A549 (cell line): ENCODE results near the gene NKAIN4. TPM values are rescaled to one million over a fixed set of nuclear protein-coding genes. Genes with fewer than 3 reads are reported as not detected.

Experiments
- ATAC-seq, 2 experiments: fragments of 200-7000 bp in 1 of 2; fragments of >200 bp in 1 of 2; cut with Nextera tagmentation in 1 of 2; cut with Tn5 transposase in 1 of 2; 3 replicates each; pipeline versions ENCODE4 v1.8.0 to v1.9.1; 2018 to 2020; ENCODE audit warnings: mild to moderate bottlenecking in 1 of 2, moderate library complexity in 1 of 2
- CTCF ChIA-PET: fragments of 300-600 bp; sonication (Branson Sonifier 250); formaldehyde crosslinking; extraction: SDS; loops from one replicate; lab custom pipeline; 2021; ENCODE audit warnings: antibody characterized with exemption, inconsistent platforms; lab: Yijun Ruan, JAX
- POLR2A ChIA-PET: fragments of 350-600 bp; formaldehyde crosslinking; extraction: SDS; loops from one replicate; lab custom pipeline; 2021; ENCODE audit warnings: antibody characterized with exemption, inconsistent platforms; lab: Yijun Ruan, JAX
- DNase-seq, 2 experiments: peaks; one replicate each; pipeline versions ENCODE4 v3.0.0 to v3.0.0-alpha.2; 2011 to 2016; ENCODE audit warnings: low read depth in 1 of 2, low spot score in 1 of 2
- FAIRE-seq: peaks from 2 replicates; lab custom pipeline; 2011; peaks lifted over from hg19 to GRCh38; lab: Jason Lieb, UNC
- H3K27ac ChIP-seq, 2 experiments: fragments of >200 bp; sonication (Bioruptor Twin); formaldehyde crosslinking; 3 replicates each; pipeline ENCODE4 v1.5.1; 2016 to 2017
- H3K4me1 ChIP-seq: fragments of >200 bp; sonication (Bioruptor Twin); formaldehyde crosslinking; 3 replicates; pipeline ENCODE4 v1.6.1; 2016
- H3K4me2 ChIP-seq: fragments of >200 bp; sonication (Bioruptor Twin); formaldehyde crosslinking; 3 replicates; pipeline ENCODE4 v1.6.1; 2016
- H3K4me3 ChIP-seq: fragments of >200 bp; sonication (Bioruptor Twin); formaldehyde crosslinking; 3 replicates; pipeline ENCODE4 v1.5.1; 2016
- H3K9me3 ChIP-seq: fragments of >200 bp; sonication (Bioruptor Twin); formaldehyde crosslinking; 3 replicates; pipeline ENCODE4 v1.6.1; 2016
- BCL3 ChIP-seq: fragments of >200 bp; sonication (Bioruptor Twin); formaldehyde crosslinking; IDR thresholded peaks from 3 replicates; pipeline ENCODE4 v1.6.1; 2016
- CEBPB ChIP-seq, 2 experiments: fragments of >200 bp in 1 of 2; sonication (Bioruptor Twin) in 1 of 2; formaldehyde crosslinking in 1 of 2; IDR thresholded peaks; 2 replicates each; pipeline ENCODE4 v1.6.1; 2012 to 2016
- CHD2 ChIP-seq: fragments of 150-350 bp; IDR thresholded peaks from 2 replicates; pipeline ENCODE4 v1.6.1; 2014; ENCODE audit warnings: low read length; ENCODE audit not compliant: partially characterized antibody
- ELK1 ChIP-seq: fragments of 150-350 bp; IDR thresholded peaks from 2 replicates; pipeline ENCODE4 v1.6.1; 2014; ENCODE audit warnings: low read depth, mild to moderate bottlenecking, low read length
- FOSL2 ChIP-seq, 2 experiments: fragments of 450-650 bp in 1 of 2; fragments of >200 bp in 1 of 2; sonication (Bioruptor Twin) in 1 of 2; formaldehyde crosslinking; IDR thresholded peaks; 2 replicates each; pipeline versions ENCODE4 v1.5.0 to v1.6.1; 2016 to 2020; ENCODE audit warnings: mild to moderate bottlenecking in 1 of 2, moderate library complexity in 1 of 2
- FOXS1 ChIP-seq: fragments of 250-450 bp; sonication (Bioruptor Pico); IDR thresholded peaks from 2 replicates; pipeline ENCODE4 v1.5.0; 2020; ENCODE audit warnings: mild to moderate bottlenecking, moderate library complexity
- HES2 ChIP-seq: fragments of >200 bp; sonication (Bioruptor Twin); formaldehyde crosslinking; IDR thresholded peaks from 2 replicates; pipeline ENCODE4 v1.6.1; 2016
- HOXB13 ChIP-seq: fragments of 250-450 bp; sonication (Bioruptor Pico); IDR thresholded peaks from 2 replicates; pipeline ENCODE4 v1.5.0; 2020; ENCODE audit warnings: low read depth, mild to moderate bottlenecking, moderate library complexity
- JUNB ChIP-seq: fragments of >200 bp; sonication (Bioruptor Twin); formaldehyde crosslinking; IDR thresholded peaks from 2 replicates; pipeline ENCODE4 v1.6.1; 2016
- MAX ChIP-seq: IDR thresholded peaks from 2 replicates; pipeline ENCODE4 v1.6.1; 2012
- MYC ChIP-seq: IDR thresholded peaks from 2 replicates; pipeline ENCODE4 v1.6.1; 2012; ENCODE audit warnings: mild to moderate bottlenecking, inconsistent platforms, low read length, improper control_type of control experiment, borderline replicate concordance
- POLR2A ChIP-seq: IDR thresholded peaks from 2 replicates; pipeline ENCODE4 v1.6.1; 2012; ENCODE audit warnings: mild to moderate bottlenecking, low read length
- POLR2AphosphoS2 ChIP-seq: conservative IDR thresholded peaks from 2 replicates; pipeline ENCODE4 v1.6.1; 2012; ENCODE audit warnings: low read length, improper control_type of control experiment, inconsistent platforms
- RARB ChIP-seq: fragments of 250-450 bp; sonication (Bioruptor Pico); IDR thresholded peaks from 2 replicates; pipeline ENCODE4 v1.8.0; 2021; ENCODE audit warnings: mild to moderate bottlenecking, moderate library complexity
- RCOR1 ChIP-seq: fragments of 150-350 bp; IDR thresholded peaks from 2 replicates; pipeline ENCODE4 v1.6.1; 2014; ENCODE audit warnings: antibody characterized with exemption, low read length, low read depth
- RNF2 ChIP-seq: fragments of 200-600 bp; sonication (generic); IDR thresholded peaks from 2 replicates; pipeline ENCODE4 v1.6.1; 2016; ENCODE audit warnings: low read depth, mild to moderate bottlenecking, antibody characterized with exemption, moderate library complexity, borderline replicate concordance
- SREBF2 ChIP-seq: fragments of 450-650 bp; IDR thresholded peaks from 2 replicates; pipeline ENCODE4 v1.6.1; 2014; ENCODE audit warnings: mild to moderate bottlenecking, moderate library complexity
- TP53 ChIP-seq: fragments of 250-450 bp; sonication (Bioruptor Pico); IDR thresholded peaks from 2 replicates; pipeline ENCODE4 v1.5.0; 2021; ENCODE audit warnings: mild to moderate bottlenecking, moderate library complexity
- USF2 ChIP-seq: fragments of 450-650 bp; IDR thresholded peaks from 2 replicates; pipeline ENCODE4 v1.6.1; 2014; ENCODE audit warnings: antibody characterized with exemption
- WGBS: methylation state at CpG from one replicate; pipeline ENCODE4 v1.1.6; 2017; ENCODE audit errors: missing lambda C conversion rate; 5-methylcytosine and 5-hydroxymethylcytosine counted together
- polyA plus RNA-seq, 4 experiments: library from polyadenylated mRNA; depleted of rRNA in 3 of 4; stranded (reverse); fragments of >200 nt; fragmentation: RNase III in 1 of 4; extraction: RNeasy Plus Mini Kit Qiagen cat#74134 plus additional on column Dnase treatment in 1 of 4; gene quantifications; 2 replicates in 3 of 4; 3 replicates in 1 of 4; pipeline ENCODE4 v1.2.3, GENCODE V29; 2011 to 2017

NKAIN4 gene
- polyA plus RNA-seq, 2 of the 4 experiments (the other 2 are of a cell fraction), result 5.8 to 9.7 TPM

- TF ChIP-seq HES2, result no peak
- no peak for TF ChIP-seq ELK1
- no peak for TF ChIP-seq HOXB13 (CRISPR knock-in tag)
- TF ChIP-seq SREBF2, result no peak
- TF ChIP-seq TP53 (CRISPR knock-in tag), result no peak
Measured at GRCh38 chr20:63206878-63207277, 47.4 kb downstream of the NKAIN4 start (continued).

GRCh38 chr20:63205896-63206295, 48.4 kb downstream of the NKAIN4 start:
- no peak overlapping the region for H3K27ac ChIP-seq
- H3K4me2 ChIP-seq, result no peak overlapping the region
- DNase-seq (no peak), FAIRE-seq (no peak), ATAC-seq (no peak)
- WGBS, result 75% methylated on average over 5 of the region's 10 CpGs
- TF ChIP-seq RARB (CRISPR knock-in tag) (no peak), SREBF2 (no peak), MYC (no peak), JUNB (no peak), POLR2A (no peak), BCL3 (no peak), CEBPB (IDR thresholded peaks at IDR 0.05) (no peak), RCOR1 (no peak)
- H3K4me3 ChIP-seq, result no peak overlapping the region
- CTCF ChIA-PET, result interaction anchor here (1.0 to 5.9 kb wide), 7 partner anchors 8 to 104 kb away, joined by 3 to 37 read pairs (median 6); partner anchors contain the start of gene YTHDF1
- H3K9me3 ChIP-seq, result no peaks in the 10 kb centered on the region
- H3K4me1 ChIP-seq, result peaks cover 13% of the 10 kb centered on the region; the same call in 1 of the 3 replicates
- POLR2A ChIA-PET, result no interaction called here

- ChIA-PET POLR2A (interaction anchor here (0.8 kb wide), 1 partner anchor 10 kb away, joined by 3 read pairs; no protein-coding TSS in a partner anchor), CTCF (interaction anchor here (0.8 to 5.9 kb wide), 7 partner anchors 9 to 148 kb away, joined by 3 to 37 read pairs (median 3); partner anchors contain the start of gene YTHDF1)
- no peaks in the 10 kb centered on the region for H3K9me3 ChIP-seq
- no peak for FAIRE-seq
- H3K4me3 ChIP-seq, result no peak overlapping the region
- H3K4me1 ChIP-seq, result peaks cover 13% of the 10 kb centered on the region; the same call in 1 of the 3 replicates
- 87% methylated on average over 4 of the region's 5 CpGs for WGBS
- no peak for ATAC-seq
- no peak overlapping the region for H3K27ac ChIP-seq
- TF ChIP-seq RNF2 (no peak), USF2 (no peak), RCOR1 (no peak), JUNB (no peak), HES2 (no peak), FOSL2 (IDR thresholded peaks at IDR 0.05) (no peak), FOSL2 (CRISPR knock-in tag; IDR thresholded peaks at IDR 0.05) (no peak), FOXS1 (no peak), POLR2AphosphoS2 (no peak), MAX (no peak), BCL3 (no peak), HOXB13 (CRISPR knock-in tag) (no peak), CHD2 (no peak)
- DNase-seq, result no peak
- no peak overlapping the region for H3K4me2 ChIP-seq
Measured at GRCh38 chr20:63204362-63204761, 49.9 kb downstream of the NKAIN4 start.
